CD14-positive monocyte (primary cell): ENCODE results near the gene ATRN. TPM values are rescaled to one million over a fixed set of nuclear protein-coding genes. Genes with fewer than 3 reads are reported as not detected.

Experiments
- DNase-seq, 3 donors: peaks; one replicate each; pipeline ENCODE4 v3.0.0-alpha.2; 2011 to 2022
- H2AFZ ChIP-seq: 2 replicates; pipeline ENCODE4 v1.6.0; 2012; ENCODE audit warnings: mild to moderate bottlenecking, low read depth, low read length, inconsistent platforms; ENCODE audit not compliant: insufficient read depth, poor library complexity, severe bottlenecking
- H3K27ac ChIP-seq, 2 donors: 1 replicate in 1 of 2; 2 replicates in 1 of 2; pipeline ENCODE4 v1.5.1; 2012 to 2013; ENCODE audit warnings: low read length in 2 of 2, control low read depth in 1 of 2, inconsistent platforms in 1 of 2, low read depth in 1 of 2, mild to moderate bottlenecking in 1 of 2
- H3K27me3 ChIP-seq, 2 donors: one replicate each; pipeline versions ENCODE4 v1.6.0 to v1.6.1; 2011 to 2013; ENCODE audit warnings: low read length in 2 of 2; ENCODE audit not compliant: control insufficient read depth in 2 of 2, insufficient read depth in 2 of 2
- H3K36me3 ChIP-seq, 2 donors: replicated peaks in 1 of 2; 1 replicate in 1 of 2; 2 replicates in 1 of 2; pipeline versions ENCODE4 v1.5.1 to v1.6.1; 2012 to 2013; ENCODE audit warnings: low read length in 2 of 2, control low read depth in 1 of 2, inconsistent platforms in 1 of 2, mild to moderate bottlenecking in 1 of 2; ENCODE audit not compliant: insufficient read depth in 2 of 2, control insufficient read depth in 1 of 2
- H3K4me1 ChIP-seq, 2 donors: 1 replicate in 1 of 2; 2 replicates in 1 of 2; pipeline versions ENCODE4 v1.5.1 to v1.6.1; 2012 to 2013; ENCODE audit warnings: low read length in 2 of 2, control low read depth in 1 of 2, inconsistent platforms in 1 of 2, mild to moderate bottlenecking in 1 of 2, moderate library complexity in 1 of 2; ENCODE audit not compliant: insufficient read depth in 2 of 2, control insufficient read depth in 1 of 2
- H3K4me2 ChIP-seq: replicated peaks from 2 replicates; pipeline ENCODE3; 2012; ENCODE audit warnings: low read length, moderate library complexity, mild to moderate bottlenecking; ENCODE audit not compliant: poor library complexity, severe bottlenecking; ENCODE audit errors: extremely low read depth
- H3K4me3 ChIP-seq, 3 experiments: fragments of 200-600 bp in 1 of 3; sonication (generic) in 1 of 3; replicated peaks in 1 of 3; 1 replicate in 2 of 3; 2 replicates in 1 of 3; pipeline ENCODE4 v1.5.1; 2011 to 2013; ENCODE audit warnings: low read length in 3 of 3, mild to moderate bottlenecking in 3 of 3, control low read depth in 2 of 3, low read depth in 2 of 3, inconsistent platforms in 1 of 3, moderate library complexity in 1 of 3
- H3K79me2 ChIP-seq: 2 replicates; pipeline ENCODE4 v1.6.0; 2012; ENCODE audit warnings: mild to moderate bottlenecking, control low read depth, inconsistent platforms, low read length, moderate library complexity; ENCODE audit not compliant: insufficient read depth
- H3K9ac ChIP-seq: 2 replicates; pipeline ENCODE4 v1.6.0; 2017; ENCODE audit warnings: low read length, mild to moderate bottlenecking; ENCODE audit not compliant: insufficient read depth, poor library complexity, severe bottlenecking
- H3K9me3 ChIP-seq, 2 donors: replicated peaks in 1 of 2; 1 replicate in 1 of 2; 2 replicates in 1 of 2; pipeline versions ENCODE4 v1.5.1 to v1.6.1; 2012 to 2013; ENCODE audit warnings: low read length in 2 of 2, control low read depth in 1 of 2; ENCODE audit not compliant: control insufficient read depth in 1 of 2, insufficient read depth in 1 of 2
- H4K20me1 ChIP-seq: 2 replicates; pipeline ENCODE4 v1.6.0; 2012; ENCODE audit warnings: mild to moderate bottlenecking, low read length, control low read depth, moderate library complexity; ENCODE audit not compliant: insufficient read depth
- H3K27ac Mint-ChIP-seq, 7 donors: one replicate each; pipeline ENCODE4 v1.8.0; 2020; ENCODE audit warnings: mild to moderate bottlenecking in 7 of 7, mixed read lengths in 7 of 7, moderate library complexity in 6 of 7, inconsistent platforms in 2 of 7
- H3K27me3 Mint-ChIP-seq, 3 donors: one replicate each; pipeline ENCODE4 v1.8.0; 2021 to 2022; ENCODE audit warnings: low read depth in 3 of 3, mild to moderate bottlenecking in 3 of 3, mixed read lengths in 3 of 3, moderate library complexity in 3 of 3, inconsistent platforms in 1 of 3
- H3K36me3 Mint-ChIP-seq, 2 donors: one replicate each; pipeline ENCODE4 v1.8.0; 2020; ENCODE audit warnings: mixed read lengths in 2 of 2, inconsistent platforms in 1 of 2, mild to moderate bottlenecking in 1 of 2
- H3K4me1 Mint-ChIP-seq: one replicate; pipeline ENCODE4 v1.8.0; 2020; ENCODE audit warnings: mild to moderate bottlenecking, mixed read lengths
- H3K4me3 Mint-ChIP-seq, 2 donors: one replicate each; pipeline ENCODE4 v1.8.0; 2020; ENCODE audit warnings: mild to moderate bottlenecking in 2 of 2, mixed read lengths in 2 of 2, moderate library complexity in 1 of 2
- H3K9me3 Mint-ChIP-seq, 7 donors: one replicate each; pipeline ENCODE4 v1.8.0; 2020 to 2022; ENCODE audit warnings: mixed read lengths in 7 of 7, mild to moderate bottlenecking in 6 of 7, moderate library complexity in 6 of 7, inconsistent platforms in 2 of 7
- CTCF ChIP-seq: fragments of 200-600 bp; IDR thresholded peaks from one replicate; pipeline ENCODE4 v1.8.0; 2022; ENCODE audit warnings: antibody characterized with exemption, mild to moderate bottlenecking
- WGBS: methylation state at CpG from one replicate; pipeline ENCODE4 v1.1.5; 2013; ENCODE audit warnings: missing lambda C conversion rate; ENCODE audit not compliant: insufficient coverage; 5-methylcytosine and 5-hydroxymethylcytosine counted together
- intact Hi-C, 2 donors: fragments of 100-400 bp; cut with micrococcal nuclease; formaldehyde crosslinking; loops; one replicate each; pipeline versions ENCODE4 v1.15.0 to v1.15.1; 2023
- polyA plus RNA-seq, 3 donors: library from polyadenylated mRNA; depleted of rRNA in 1 of 3; unstranded in 2 of 3; stranded (reverse) in 1 of 3; fragments of 300-500 nt in 2 of 3; fragments of >200 nt in 1 of 3; fragmentation: Illumina TruSeq in 2 of 3; gene quantifications; 1 replicate in 2 of 3; 2 replicates in 1 of 3; pipeline ENCODE4 v1.2.3, GENCODE V29; 2012 to 2021

The ATRN gene
- polyA plus RNA-seq, 3 donors = 10.2 to 17.4 (median 11.5) TPM

DNA sequence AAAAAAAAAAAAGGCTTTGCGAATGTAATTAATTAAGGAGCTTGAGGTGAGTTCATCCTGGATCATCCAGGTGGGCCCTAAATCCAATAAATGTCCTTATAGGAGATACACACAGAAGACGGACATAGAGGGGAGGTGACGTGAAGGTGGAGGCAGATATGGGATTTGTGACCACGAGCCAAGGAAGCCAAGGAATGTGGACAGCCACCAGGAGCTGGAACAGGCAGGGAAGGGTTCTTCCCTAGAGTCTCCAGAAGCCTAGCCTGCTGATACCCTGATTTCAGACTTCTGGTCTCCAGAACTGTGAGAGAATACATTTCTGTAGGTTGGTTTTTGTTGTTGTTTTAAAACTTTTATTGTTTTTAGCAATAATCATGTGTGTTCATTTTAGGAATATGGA lies 6.7 kb upstream of the ATRN start:
- TF ChIP-seq CTCF = no peak
- 83% methylated on average over 1 of the region's 4 CpGs for WGBS
- intact Hi-C loops = no loop called here

DNA sequence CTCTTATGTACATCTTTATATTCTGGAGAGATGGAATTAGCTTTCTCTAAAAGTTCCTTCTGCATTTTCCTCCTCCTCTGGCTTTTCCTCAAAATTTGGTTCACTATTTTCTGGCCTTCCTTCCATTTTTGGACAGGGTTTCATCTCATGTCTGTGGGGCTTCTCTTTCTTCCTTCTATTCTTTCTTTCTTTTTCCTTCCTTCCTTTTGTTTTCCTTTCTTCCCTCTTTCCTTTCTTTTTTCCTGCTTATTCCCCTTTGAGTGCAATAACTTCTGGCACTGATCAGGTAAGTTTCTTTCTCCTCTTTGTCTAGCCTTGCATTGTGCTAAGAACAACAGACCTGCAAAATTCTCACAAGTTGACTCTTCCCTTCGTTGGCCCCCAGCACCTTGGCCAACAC lies 5.5 kb upstream of the ATRN start:
- H3K9ac ChIP-seq = no peak overlapping the region
- intact Hi-C loops = no loop called here
- no peaks in the 10 kb centered on the region for H4K20me1 ChIP-seq
- H3K4me2 ChIP-seq = no peak overlapping the region
- Mint-ChIP-seq H3K36me3 (no peaks in the 10 kb centered on the region), H3K27me3 (peaks cover 4 to 6% (median 4%) of the 10 kb centered on the region in 3 donors), H3K9me3 (no peaks in the 10 kb centered on the region), H3K4me1 (peaks cover 4% of the 10 kb centered on the region), H3K27ac (peak overlapping the region in 1 of 7 donors; percentile 47), H3K4me3 (no peak overlapping the region)
- H3K27me3 ChIP-seq = no peaks in the 10 kb centered on the region
- H3K79me2 ChIP-seq = no peaks in the 10 kb centered on the region
- no peaks in the 10 kb centered on the region for H3K36me3 ChIP-seq
- DNase-seq = no peak
- TF ChIP-seq CTCF = no peak
- H3K4me3 ChIP-seq = no peak overlapping the region
- WGBS = no CpG with 5 or more reads among the region's 1 CpG
- no peak overlapping the region for H3K27ac ChIP-seq
- H3K9me3 ChIP-seq = no peaks in the 10 kb centered on the region
- no peak overlapping the region for H2AFZ ChIP-seq
- peaks cover 2 to 4% of the 10 kb centered on the region in 2 donors for H3K4me1 ChIP-seq

More for the DNA sequence above, 6.7 kb upstream of the ATRN start:
- Histone ChIP-seq H3K27ac (no peak overlapping the region), H3K9ac (no peak overlapping the region), H4K20me1 (no peaks in the 10 kb centered on the region), H3K79me2 (no peaks in the 10 kb centered on the region), H3K9me3 (no peaks in the 10 kb centered on the region), H2AFZ (no peak overlapping the region), H3K36me3 (no peaks in the 10 kb centered on the region), H3K4me1 (no peaks in the 10 kb centered on the region), H3K4me3 (no peak overlapping the region), H3K27me3 (no peaks in the 10 kb centered on the region), H3K4me2 (no peak overlapping the region)
- H3K9me3 Mint-ChIP-seq = no peaks in the 10 kb centered on the region
- H3K27me3 Mint-ChIP-seq = peaks cover 4 to 7% (median 6%) of the 10 kb centered on the region in 3 donors
- no peaks in the 10 kb centered on the region for H3K4me1 Mint-ChIP-seq
- no peak overlapping the region for H3K27ac Mint-ChIP-seq
- no peaks in the 10 kb centered on the region for H3K36me3 Mint-ChIP-seq
- no peak for DNase-seq
- no peak overlapping the region for H3K4me3 Mint-ChIP-seq
